ENCODE data around the gene DNAI1. TPM values are rescaled to one million over a fixed set of nuclear protein-coding genes. Genes with fewer than 3 reads are reported as not detected.

Gene DNAI1
- total and polyA plus RNA-seq, 10 of the 15 experiments (the other 5 are each of a cell fraction or from before 2014, with no cell fraction given) = not detected

DNA sequence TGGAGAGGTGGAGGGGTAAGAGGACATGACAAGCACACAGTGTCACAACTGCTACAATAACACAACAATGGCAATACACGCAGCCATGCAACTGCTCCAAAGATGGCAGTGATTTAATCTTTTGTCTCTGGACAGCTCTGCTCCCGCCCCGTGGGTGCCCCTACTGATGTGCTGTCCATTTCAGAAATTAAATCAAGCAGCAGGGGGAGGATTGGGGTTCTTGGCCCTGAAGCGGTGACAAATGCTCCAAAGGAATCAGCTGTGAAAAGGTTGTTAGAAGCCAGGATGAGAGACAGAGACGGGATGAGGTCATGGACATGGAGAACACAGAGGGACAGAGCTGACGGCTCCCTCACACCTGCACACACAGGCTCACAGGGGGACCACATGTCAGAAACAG lies 108.4 kb downstream of the DNAI1 start:
- ChIA-PET SMC1A (ENCODE audit: uncharacterized antibody, unreplicated experiment) (no interaction called here), POLR2A (no interaction called here), CTCF (no interaction called here), RAD21 (ENCODE audit: unreplicated experiment) (no interaction called here)
- BruUV-seq (replicated peaks) = no TSS peak
- Histone ChIP-seq H3K4me2 (ENCODE audit: control insufficient read depth, insufficient read depth) (no peak overlapping the region), H4K20me1 (ENCODE audit: control insufficient read depth, insufficient read depth) (peaks cover 3% of the 10 kb centered on the region; the same call in 1 of the 2 replicates), H3K4me1 (ENCODE audit: control insufficient read depth, insufficient read depth, low read length) (no peaks in the 10 kb centered on the region), H3K27me3 (replicated peaks in 1 of 2; ENCODE audit: control insufficient read depth in 2 of 2, insufficient read depth in 2 of 2, low read length in 1 of 2) (peaks cover 6 to 9% of the 10 kb centered on the region in 2 experiments; a peak in 3 of 4 replicates), H3K4me3 (no peak overlapping the region), H3K9me3 (replicated peaks; ENCODE audit: control insufficient read depth, insufficient read depth, low read length) (peaks cover 4% of the 10 kb centered on the region; the same call in 2 of the 3 replicates), H2AFZ (ENCODE audit: control insufficient read depth, low read depth, low read length) (no peak overlapping the region), H3K27ac (ENCODE audit: control insufficient read depth, insufficient read depth) (no peak overlapping the region), H3K36me3 (ENCODE audit: control insufficient read depth in 2 of 2, insufficient read depth in 2 of 2, low read length in 1 of 2) (no peaks in the 10 kb centered on the region), H3K79me2 (ENCODE audit: control insufficient read depth, insufficient read depth, low read length) (no peaks in the 10 kb centered on the region), H3K9ac (ENCODE audit: control insufficient read depth, insufficient read depth, low read length) (no peak overlapping the region)
- no peak for DNase-seq (ENCODE audit: low read depth, low spot score)
- intact Hi-C loops (cut with micrococcal nuclease; ENCODE audit: unreplicated experiment) (no loop called here), in situ Hi-C loops (cut with MboI) (no loop called here)
- ATAC-seq = no peak
- 45% methylated on average over 6 of the region's 6 CpGs for WGBS (ENCODE audit: insufficient coverage, insufficient replicate concordance, low lambda C conversion rate, missing lambda C conversion rate)
- FAIRE-seq = no peak
- TF ChIP-seq ETV6 (conservative IDR thresholded peaks at IDR 0.05 in 1 of 2, IDR thresholded peaks at IDR 0.05 in 1 of 2; ENCODE audit: borderline replicate concordance in 1 of 2, low read depth in 1 of 2) (no peak), ZNF622 (IDR thresholded peaks at IDR 0.05) (no peak), ESRRA (IDR thresholded peaks at IDR 0.05; ENCODE audit: low read length) (no peak), CBFB (IDR thresholded peaks at IDR 0.05; ENCODE audit: low read depth) (no peak), SREBF1 (IDR thresholded peaks at IDR 0.05; ENCODE audit: low read length) (no peak), EED (IDR thresholded peaks at IDR 0.05; ENCODE audit: low read depth) (no peak), USF1 (IDR thresholded peaks at IDR 0.05; ENCODE audit: borderline replicate concordance, extremely low read length, insufficient read depth, low read depth, low read length) (no peak), CEBPZ (IDR thresholded peaks at IDR 0.05; ENCODE audit: low read depth, low read length) (no peak), BRCA1 (IDR thresholded peaks at IDR 0.05; ENCODE audit: low read depth, low read length) (no peak)
- TF ChIP-seq, protein P1, sequence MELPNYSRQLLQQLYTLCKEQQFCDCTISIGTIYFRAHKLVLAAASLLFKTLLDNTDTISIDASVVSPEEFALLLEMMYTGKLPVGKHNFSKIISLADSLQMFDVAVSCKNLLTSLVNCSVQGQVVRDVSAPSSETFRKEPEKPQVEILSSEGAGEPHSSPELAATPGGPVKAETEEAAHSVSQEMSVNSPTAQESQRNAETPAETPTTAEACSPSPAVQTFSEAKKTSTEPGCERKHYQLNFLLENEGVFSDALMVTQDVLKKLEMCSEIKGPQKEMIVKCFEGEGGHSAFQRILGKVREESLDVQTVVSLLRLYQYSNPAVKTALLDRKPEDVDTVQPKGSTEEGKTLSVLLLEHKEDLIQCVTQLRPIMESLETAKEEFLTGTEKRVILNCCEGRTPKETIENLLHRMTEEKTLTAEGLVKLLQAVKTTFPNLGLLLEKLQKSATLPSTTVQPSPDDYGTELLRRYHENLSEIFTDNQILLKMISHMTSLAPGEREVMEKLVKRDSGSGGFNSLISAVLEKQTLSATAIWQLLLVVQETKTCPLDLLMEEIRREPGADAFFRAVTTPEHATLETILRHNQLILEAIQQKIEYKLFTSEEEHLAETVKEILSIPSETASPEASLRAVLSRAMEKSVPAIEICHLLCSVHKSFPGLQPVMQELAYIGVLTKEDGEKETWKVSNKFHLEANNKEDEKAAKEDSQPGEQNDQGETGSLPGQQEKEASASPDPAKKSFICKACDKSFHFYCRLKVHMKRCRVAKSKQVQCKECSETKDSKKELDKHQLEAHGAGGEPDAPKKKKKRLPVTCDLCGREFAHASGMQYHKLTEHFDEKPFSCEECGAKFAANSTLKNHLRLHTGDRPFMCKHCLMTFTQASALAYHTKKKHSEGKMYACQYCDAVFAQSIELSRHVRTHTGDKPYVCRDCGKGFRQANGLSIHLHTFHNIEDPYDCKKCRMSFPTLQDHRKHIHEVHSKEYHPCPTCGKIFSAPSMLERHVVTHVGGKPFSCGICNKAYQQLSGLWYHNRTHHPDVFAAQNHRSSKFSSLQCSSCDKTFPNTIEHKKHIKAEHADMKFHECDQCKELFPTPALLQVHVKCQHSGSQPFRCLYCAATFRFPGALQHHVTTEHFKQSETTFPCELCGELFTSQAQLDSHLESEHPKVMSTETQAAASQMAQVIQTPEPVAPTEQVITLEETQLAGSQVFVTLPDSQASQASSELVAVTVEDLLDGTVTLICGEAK (IDR thresholded peaks at IDR 0.05; ENCODE audit: borderline replicate concordance) = no peak

All from GM12878 (cell line).